HG03103 (cell line): ENCODE measurements around the gene SH3BGRL.
"Not testable (repeated sequence)": the region's sequence is repeated elsewhere in the genome, so short reads cannot be mapped to it uniquely, and the experiment has no call there.

Experiments used
- ATAC-seq: cut with Tn5 transposase; IDR thresholded peaks from one replicate; pipeline ENCODE4 v1.9.1; 2021; ENCODE audit warnings: low read depth; ENCODE audit not compliant: unreplicated experiment

The SH3BGRL gene

GRCh38 chrX:81259020-81259713 is 57.3 kb downstream of the SH3BGRL start:
- ATAC-seq: no peak

GRCh38 chrX:81259714-81260395 is 58.0 kb downstream of the SH3BGRL start:
- no peak for ATAC-seq

GRCh38 chrX:81261576-81261975 is 59.7 kb downstream of the SH3BGRL start:
- no peak for ATAC-seq

- ATAC-seq: no peak
These were observed 61.2 kb downstream of the SH3BGRL start for GRCh38 chrX:81263059-81263458.

- no peak for ATAC-seq
These were observed 76.7 kb downstream of the SH3BGRL start for GRCh38 chrX:81278616-81279015.

- no peak for ATAC-seq
These were observed 78.2 kb downstream of the SH3BGRL start for GRCh38 chrX:81280148-81280547.

GRCh38 chrX:81286075-81286474 is 84.2 kb downstream of the SH3BGRL start:
- no peak for ATAC-seq

GRCh38 chrX:81286608-81287007 is 84.7 kb downstream of the SH3BGRL start:
- ATAC-seq: no peak

GRCh38 chrX:81291996-81292395 is 90.1 kb downstream of the SH3BGRL start:
- ATAC-seq: no peak

GRCh38 chrX:81294101-81294500 is 92.2 kb downstream of the SH3BGRL start:
- ATAC-seq: no peak

- no peak for ATAC-seq
These were observed 100.0 kb downstream of the SH3BGRL start for GRCh38 chrX:81301877-81302276.

GRCh38 chrX:81304563-81304962 is 102.7 kb downstream of the SH3BGRL start:
- ATAC-seq: no peak

GRCh38 chrX:81305240-81305639 is 103.3 kb downstream of the SH3BGRL start:
- no peak for ATAC-seq

- no peak for ATAC-seq
These were observed 106.4 kb downstream of the SH3BGRL start for GRCh38 chrX:81308086-81308829.

- ATAC-seq: no peak
These were observed 114.3 kb downstream of the SH3BGRL start for GRCh38 chrX:81316163-81316562.

- not testable (repeated sequence) for ATAC-seq
These were observed 129.8 kb downstream of the SH3BGRL start for GRCh38 chrX:81331653-81332052.

- ATAC-seq: no peak
These were observed 134.7 kb downstream of the SH3BGRL start for GRCh38 chrX:81336455-81337152.

- no peak for ATAC-seq
These were observed 135.9 kb downstream of the SH3BGRL start for GRCh38 chrX:81337805-81338204.

- ATAC-seq: no peak
These were observed 137.0 kb downstream of the SH3BGRL start for GRCh38 chrX:81338924-81339323.

GRCh38 chrX:81345296-81345695 is 143.4 kb downstream of the SH3BGRL start:
- not testable (repeated sequence) for ATAC-seq
